Stimulated activated CD4-positive, alpha-beta T cell treated with anti-CD3 and anti-CD28 coated beads, Interleukin-12 subunit alpha, Interleukin-12 subunit beta, amount 100 ng/mL, for 4 hours (primary cell): ENCODE data around the gene LIX1L.
A peak's percentile ranks its signal among the peaks of the same experiment; 100 is the strongest.
"Not testable (repeated sequence)": the region's sequence is repeated elsewhere in the genome, so short reads cannot be mapped to it uniquely, and the experiment has no call there.

Experiments
- DNase-seq: peaks from one replicate; pipeline ENCODE4 v3.0.0-alpha.2; 2020

The LIX1L gene

DNA sequence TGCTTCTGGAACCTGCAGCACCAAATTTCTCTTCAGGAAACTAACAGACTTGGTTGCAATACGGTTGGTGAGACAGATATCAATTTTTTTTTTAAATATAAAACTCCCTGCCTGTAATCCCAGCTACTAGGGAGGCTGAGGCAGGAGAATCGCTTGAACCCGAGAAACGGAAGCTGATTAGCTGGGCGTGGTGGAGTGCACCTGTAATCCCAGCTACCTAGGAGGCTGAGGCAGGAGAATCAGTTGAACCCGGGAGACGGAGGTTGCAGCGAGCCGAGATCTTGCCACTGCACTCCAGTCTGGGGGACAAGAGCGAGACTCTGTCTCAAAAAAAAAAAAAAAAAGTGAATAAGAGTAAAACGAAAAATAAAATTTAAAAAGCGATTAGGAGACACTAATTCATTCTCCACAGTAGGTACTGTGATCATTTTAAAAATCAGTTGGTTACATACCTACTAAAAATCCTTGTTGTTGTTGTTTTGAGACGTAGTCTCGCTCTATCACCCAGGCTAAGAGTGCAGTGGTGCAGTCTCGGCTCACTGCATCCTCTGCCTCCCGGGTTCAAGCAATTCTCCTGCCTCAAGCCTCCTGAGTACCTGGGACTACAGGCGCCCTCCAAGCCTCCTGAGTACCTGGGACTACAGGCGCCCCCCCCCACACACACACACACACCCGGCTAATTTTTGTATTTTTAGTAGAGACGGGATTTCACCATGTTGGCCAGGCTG, 29.7 kb downstream of the LIX1L start:
- no peak for DNase-seq

DNA sequence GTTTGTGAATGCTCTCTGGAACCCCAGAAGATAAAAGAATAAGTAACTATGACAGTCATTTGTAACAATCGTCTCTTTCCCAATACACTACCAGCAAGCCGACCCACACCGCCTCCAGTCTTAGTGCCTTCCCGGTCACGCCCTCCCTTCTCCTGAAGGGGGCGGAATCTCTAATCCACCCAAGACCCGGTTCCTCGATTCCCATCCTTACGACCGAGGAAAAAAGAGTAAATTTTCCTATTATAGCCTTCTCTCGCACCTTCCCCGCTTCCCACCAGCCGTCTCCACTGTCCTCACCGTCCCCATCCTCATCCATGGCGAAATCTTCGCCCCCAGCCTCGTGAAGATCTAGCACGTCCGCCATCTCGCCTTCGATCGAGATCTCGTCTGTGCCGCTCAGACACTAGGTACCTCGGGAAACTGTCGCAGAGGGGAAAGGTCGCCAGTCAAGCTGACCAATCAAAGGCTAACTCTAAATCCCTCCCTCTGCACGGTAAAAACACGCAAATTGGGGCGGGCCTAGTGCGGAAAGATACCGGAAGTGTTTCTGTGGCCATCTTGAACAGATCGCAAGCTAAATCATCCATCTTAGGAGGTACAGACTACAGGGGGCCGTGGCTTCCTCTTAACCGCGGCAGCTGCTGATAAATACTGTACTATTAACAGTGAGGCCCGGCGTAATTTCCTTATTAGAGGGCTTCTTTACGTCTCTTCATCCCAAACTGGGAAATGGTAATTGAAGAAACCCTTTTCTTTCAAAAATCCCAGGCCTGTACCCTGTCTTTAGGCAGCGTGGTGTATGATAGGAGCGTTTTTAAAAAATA, 30.5 kb downstream of the LIX1L start, which contains the start of gene RBM8A:
RBM8A (minus strand) TSS at position 422 of the 824 bp plus-strand sequence; CDS start at position 364, 58 bp downstream.
- peak; percentile 80 for DNase-seq

DNA sequence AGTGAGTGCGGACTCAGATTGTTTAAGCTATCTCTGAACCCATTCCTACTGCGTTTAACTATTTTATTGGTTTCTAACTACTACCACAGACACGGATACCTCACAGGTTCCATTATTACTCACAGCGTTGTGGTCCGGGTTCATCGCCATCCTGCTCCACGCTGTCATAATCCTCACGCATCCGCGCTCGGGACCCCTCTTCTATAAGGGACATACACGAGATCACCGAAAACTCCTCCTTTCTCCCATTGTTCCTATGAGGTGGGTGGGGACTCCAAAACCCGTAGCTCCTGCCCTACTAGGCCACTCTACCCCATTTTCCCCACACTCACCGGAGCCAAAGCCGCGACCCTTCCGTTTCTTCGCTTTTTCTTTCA, 31.1 kb downstream of the LIX1L start:
- peak; percentile 41 for DNase-seq

DNA sequence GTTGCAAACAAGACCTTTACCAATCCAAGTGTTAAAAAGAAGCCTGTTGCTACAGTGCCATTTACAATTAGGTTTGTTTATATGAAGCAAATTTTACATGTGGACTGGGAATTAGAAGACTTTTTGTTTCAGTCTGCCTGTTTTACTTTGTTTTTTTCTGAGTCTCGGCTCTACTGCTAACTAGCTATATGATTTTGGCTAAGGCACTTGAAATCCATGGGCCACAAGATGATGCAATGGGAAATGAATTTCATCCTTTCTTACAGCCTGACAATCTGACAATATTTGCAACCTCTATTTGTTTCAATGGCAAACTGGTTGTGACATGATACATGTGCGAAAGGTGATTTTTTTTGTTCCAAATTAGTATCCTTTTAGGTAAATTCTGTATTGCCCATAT, 35.6 kb downstream of the LIX1L start:
- DNase-seq, result no peak

DNA sequence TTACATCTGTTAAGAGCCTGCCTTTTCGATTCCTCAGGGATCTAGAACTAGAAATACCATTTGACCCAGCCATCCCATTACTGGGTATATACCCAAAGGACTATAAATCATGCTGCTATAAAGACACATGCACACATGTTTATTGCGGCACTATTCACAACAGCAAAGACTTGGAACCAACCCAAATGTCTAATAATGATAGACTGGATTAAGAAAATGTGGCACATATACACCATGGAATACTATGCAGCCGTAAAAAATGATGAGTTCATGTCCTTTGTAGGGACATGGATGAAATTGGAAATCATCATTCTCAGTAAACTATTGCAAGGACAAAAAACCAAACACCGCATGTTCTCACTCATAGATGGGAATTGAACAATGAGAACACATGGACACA, 37.5 kb downstream of the LIX1L start:
- DNase-seq, result not testable (repeated sequence)

DNA sequence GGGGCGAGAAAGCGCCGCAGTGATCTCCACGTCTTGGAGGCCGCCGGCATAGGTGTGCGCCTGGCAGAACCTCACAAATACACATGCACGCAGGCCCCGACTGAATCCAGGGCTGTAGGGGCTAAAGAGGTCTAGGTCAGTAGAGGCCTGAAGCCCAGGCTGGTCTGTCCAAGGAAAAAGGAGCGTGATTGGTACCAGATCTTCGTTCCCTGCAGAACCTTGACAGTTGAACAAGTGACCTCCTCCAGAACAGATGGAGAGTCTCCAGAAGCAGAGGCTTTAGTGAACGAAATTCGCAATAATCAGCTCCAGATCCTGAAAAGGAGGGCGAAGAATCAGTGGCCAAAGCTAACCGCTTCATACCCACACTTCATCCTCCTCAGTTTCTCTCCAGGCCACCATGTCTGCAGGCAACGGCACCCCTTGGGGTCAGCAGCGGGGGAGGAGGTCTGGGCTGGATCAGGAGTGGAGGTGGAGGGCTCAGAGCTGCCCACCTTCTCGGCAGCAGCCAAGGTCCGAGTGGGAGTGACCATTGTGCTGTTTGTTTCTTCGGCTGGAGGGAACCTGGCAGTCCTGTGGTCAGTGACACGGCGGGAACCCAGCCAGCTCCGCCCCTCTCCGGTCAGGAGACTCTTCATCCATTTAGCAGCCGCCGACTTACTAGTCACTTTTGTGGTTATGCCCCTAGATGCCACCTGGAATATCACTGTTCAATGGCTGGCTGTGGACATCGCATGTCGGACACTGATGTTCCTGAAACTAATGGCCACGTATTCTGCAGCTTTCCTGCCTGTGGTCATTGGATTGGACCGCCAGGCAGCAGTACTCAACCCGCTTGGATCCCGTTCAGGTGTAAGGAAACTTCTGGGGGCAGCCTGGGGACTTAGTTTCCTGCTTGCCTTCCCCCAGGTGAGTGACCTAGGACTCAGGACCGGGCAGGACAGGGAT, 38.6 kb downstream of the LIX1L start:
- DNase-seq, result no peak

DNA sequence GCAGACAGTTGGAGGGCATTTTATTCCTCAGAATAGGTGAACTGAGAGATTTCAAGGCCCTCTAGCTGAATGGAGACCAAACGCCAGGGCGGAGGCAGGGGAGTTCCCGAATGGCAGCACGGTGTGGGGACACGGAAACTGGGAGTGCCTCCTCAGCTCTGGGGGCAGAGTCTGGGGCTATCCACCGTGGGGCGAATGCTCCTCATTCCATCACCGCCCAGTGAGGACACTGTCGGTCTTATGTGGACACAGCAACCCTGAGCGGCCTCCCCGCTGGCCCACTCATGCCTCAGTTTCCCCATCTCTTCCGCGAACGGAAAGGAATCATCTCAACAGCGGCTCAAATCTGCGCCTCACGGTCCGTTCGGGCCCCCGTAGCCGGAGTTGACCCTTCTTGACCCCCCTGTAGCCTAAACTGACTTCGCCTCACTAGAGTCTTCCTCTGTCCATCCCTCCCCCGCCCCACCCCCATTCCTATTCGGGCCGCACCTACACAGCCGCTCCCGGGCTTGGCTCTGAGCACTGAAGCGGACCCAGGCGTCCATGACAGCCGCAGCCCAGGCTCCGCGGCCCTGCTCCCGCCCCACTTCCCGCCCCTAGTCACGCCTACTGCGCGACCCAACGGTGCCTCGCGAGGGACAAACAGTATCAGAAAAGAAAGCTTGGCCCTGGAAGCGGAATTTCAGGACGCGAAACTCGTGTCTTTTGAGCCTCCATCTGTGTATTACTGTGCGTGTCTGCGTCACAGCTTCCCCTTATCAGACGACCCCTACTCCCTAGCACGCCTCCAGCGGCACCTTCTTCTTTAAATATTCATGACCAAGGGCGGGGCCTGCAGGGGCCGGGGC, 39.4 kb downstream of the LIX1L start, which contains the start of gene PEX11B:
PEX11B (minus strand) TSS at position 574 of the 848 bp plus-strand sequence; CDS start at position 545, 29 bp downstream.
- DNase-seq, result peak; percentile 91

DNA sequence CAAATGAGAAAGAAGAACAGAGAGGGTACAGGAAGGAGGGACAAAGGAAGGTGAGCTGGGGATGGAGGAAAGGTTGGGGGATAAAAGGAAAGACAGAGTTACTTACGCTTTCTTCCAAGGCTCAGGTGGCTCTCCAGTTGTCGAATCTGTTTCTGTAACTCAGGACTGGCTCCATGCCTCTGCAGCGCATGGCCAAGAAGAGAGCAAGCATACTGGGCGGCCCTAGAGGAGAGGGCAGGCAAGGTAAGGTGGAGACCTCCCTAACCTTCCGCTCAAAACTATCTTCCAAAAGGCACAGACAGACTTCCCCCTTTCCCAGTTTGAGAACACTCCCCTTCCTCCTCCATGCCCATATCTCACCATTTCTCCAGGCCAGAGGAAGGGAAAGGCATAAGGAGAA, 40.2 kb downstream of the LIX1L start:
- DNase-seq, result no peak

DNA sequence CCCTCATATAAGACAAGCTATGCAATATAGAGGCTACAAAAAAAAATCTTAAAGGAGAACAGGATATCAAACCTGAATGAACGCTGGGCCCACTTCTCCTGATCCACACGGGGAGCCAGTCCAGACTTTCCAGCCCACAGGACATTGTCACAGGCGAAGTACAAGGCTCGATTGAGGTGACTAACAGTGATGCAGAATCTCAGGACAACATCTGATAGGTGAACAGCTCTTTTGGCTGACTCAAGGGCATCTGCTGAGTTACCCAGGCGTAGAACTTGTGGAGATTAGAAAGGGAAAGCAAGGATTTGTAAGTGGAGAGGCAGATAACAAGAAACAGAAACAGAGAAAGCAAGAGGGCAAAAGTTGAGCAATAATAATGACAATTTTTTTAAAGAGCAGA, 41.1 kb downstream of the LIX1L start:
- DNase-seq, result no peak

DNA sequence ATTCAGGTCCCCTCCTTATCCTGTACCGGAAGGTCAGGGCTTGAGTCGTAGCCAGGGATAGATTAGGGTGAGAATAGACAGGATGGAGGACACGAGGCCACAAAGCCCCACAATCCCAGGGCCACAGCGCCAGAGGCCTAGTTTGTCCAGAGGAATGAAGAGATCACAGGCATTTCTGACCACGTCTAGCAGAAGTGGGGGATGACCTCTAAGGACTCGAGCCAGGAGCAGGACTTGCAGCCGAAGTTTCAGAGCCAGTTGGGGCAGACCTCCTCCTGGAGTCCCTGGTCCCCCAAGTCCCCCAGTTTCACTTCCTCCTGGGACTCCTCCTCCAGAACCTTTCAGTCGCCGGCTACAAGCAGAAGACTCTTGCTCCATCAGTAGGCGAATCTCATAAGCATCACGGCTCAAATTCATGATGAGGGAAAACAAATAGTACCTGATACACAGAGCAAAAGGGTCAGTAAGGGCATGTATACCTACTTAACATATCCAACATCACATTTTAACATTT, 45.6 kb downstream of the LIX1L start:
- DNase-seq, result no peak

DNA sequence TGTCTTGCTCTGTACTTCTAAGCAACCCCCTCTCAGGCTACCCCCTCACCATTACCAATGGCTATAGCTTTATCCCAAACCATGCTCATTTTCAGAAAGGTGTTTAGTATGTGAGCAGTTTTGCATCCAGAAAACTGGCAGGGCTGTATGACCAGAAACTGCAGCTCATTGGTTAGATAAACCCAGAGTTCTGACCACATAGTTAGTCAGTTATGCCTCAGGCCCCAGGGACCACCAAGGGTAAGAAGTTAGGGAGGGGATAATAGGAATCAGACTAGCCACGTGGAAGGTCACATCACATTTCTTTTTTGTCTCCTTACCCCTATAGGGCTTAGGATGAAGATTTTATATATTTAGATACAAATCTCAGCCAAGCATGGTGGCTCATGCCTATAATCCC, 49.2 kb downstream of the LIX1L start:
- no peak for DNase-seq

DNA sequence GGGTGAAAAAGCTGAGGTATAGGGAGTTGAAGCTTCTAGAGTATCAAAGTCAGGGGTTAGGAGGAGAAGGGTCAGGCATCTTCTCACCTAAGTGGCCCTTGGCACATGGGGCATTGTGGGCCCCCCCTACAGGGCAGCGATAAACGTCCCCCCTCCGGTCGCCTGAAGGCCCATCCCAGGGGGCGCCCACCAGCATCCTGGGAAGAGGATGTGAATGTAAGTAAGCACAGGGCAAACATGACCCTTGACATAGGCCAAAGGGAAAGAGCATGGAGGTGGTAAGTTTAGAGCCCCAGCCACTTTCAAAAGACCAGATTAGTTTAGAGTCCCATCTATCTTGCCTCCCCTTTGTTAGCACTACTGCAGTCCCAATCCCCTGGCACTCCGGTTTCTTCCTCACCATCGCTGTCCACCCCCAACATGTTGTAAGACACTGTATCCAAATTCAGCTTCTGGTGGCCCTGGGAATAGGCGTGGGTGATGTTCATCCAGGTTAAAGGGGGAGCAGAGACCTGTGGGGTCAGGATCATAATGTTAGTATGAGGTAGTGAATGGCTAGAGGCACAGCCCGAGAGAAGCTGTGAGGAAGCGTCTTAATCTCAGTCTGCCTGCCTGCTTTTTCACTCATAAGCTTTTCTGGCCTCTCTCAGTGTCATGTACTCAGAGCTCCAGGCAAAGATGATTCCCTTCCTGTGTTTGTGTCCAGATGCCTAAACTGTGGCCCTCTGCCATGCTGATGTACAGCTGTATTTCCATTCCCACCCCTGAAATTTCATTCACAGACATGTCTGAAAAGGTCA, 50.7 kb downstream of the LIX1L start:
- DNase-seq, result no peak

DNA sequence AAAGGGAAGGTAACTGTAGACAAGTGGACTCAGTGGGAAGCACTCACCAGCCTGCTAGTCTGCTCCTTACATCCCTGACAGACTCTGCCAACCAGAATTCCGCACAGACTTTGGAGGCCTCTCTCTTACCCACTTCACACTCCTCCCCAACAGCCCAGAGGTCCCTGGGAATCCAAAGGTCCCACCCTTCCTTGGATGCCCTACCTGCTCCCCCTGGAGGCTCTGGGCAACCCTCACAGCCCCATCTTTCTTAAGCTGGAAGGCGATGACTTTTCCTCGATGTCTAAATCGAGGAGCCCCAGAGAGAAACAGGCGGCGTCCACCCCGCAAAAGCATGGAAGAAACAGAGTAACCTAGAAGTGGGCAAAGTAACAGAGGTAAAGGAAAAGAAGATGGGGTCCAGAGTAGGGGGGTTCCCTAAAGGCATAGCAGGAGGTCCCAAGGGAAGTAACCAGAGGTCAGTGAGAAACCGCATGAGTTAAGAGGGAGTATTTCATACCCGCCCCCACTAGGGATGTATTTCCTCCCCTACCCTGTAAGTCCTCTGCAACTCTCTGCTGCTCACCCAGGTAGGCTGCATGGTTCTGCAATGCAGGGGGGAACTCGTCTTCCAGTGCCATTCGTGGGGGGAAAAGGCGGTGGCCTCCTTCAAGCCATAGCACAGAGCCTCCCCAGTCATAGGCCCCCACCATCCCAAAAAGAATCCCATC, 56.4 kb downstream of the LIX1L start:
- DNase-seq, result no peak

DNA sequence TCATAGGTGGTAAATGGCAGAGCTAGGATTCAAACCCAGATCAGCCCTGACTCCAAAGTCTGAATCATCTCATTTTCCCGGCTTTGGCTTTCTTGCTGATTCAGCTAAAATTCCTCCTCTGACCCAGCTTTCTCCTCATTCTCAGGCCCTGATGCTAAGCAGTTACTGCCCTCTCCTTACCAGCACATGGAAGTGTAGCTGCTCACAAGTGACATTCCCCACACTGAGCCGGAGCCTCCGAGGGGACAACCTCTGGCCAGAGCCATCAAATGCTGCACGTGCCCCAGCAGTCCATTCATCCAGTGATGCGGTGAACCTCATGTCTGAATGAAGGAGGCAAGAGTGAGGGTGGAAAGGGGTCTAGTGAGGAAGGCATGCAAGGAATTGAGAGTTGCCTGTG, 59.1 kb downstream of the LIX1L start:
- DNase-seq, result no peak

DNA sequence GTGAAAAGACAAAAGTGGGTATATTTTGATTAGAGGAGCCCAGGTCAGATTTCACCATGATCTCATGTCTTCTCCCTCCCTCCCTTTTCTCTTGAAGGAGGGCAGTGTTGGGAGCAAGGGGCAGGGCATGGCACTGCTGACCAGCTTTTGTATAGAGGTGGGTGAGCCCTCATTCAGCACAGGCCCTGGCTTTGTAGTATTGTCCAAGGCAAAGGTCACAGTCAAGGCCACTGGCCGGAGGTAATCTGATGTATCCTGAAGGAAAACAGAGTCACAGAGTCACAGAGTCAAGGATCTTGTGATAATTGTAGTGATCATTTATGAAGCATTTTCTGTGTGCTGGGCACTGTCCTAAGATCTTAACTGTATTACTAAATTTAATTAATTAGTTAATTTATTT, 59.8 kb downstream of the LIX1L start:
- DNase-seq, result no peak

DNA sequence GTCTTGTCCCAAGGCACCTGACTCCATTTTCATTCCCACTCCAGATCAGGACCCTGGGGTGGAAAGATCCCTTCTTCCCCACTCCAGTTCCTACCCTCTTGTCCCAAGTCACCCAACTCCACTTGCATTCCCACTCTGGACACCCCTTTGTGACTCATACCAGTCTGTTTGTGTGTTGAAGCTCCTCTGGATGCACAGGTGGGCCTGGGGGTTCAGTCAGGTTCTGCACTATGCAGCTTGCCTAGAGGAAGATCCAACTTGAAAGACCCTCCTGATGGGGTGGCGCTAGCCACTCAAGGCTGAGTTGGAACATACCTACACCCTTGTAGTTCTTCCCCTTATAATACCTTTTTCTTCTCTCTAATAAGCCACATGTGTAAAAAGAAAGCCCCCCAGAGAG, 62.3 kb downstream of the LIX1L start:
- no peak for DNase-seq

DNA sequence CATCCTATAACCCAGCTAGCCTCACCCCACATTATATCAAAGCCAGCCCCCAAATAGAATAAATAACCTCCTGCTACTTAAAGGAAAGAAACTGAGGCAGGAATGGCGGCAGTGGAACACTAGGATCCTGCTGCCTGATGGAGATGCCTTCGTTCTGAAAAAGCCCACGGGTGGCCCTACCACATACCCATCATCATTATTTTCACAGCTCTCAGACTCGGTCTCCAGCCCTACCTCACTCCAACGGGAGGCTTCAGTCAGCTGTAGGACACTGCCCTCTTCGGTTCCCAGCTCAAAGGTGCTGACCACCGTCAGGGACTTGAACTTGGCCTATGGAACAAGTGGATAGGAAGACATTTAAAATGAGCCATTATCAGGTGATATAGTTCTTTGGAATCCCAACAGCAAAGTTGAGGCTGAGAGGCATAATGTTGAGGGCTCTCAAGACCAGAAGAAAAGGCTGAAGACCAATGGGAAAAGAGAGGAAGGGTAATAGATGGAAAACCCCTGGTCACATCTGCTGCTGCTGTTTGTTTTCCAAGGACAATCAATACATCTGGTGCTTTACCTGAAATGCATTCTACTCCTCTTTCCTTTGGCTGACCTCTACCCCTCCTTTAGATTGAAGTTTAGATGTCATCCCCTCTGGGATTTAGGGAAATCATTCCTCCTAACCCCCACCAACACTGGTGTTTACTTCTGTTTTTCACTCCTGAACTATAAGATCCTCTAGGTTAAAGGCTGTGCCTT, 64.3 kb downstream of the LIX1L start:
- DNase-seq, result no peak

DNA sequence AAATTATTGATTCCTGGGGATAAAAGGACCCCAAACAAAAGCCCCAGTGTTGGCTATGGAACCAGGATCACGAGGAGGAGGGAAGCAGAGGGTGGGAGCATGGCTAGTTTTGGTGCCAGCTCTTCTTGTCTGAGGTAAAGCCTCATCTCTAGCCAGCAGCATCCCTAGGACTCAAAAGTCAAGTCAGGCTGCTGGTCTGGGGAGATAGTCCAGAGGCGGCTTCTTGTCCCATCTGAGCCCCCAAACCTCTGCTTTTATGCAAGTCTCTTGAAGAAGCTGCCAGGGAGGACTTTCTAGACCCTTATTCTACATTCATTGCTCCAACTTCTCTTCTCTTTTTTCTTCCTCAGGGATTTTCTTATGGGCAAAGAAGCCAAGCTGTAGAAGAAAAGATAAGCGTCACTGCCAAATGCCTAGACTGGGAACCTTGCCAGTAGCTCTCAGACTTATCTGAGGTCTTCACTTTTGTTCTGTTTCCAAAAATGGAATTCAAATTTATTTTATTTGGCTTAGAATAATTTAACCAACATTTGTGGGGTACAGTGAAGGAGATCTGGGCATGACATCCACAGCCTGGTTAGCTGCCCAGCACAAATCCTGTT, 65.2 kb downstream of the LIX1L start:
- DNase-seq, result no peak
